ENCODE measurements around the gene ZNF488.

DNA sequence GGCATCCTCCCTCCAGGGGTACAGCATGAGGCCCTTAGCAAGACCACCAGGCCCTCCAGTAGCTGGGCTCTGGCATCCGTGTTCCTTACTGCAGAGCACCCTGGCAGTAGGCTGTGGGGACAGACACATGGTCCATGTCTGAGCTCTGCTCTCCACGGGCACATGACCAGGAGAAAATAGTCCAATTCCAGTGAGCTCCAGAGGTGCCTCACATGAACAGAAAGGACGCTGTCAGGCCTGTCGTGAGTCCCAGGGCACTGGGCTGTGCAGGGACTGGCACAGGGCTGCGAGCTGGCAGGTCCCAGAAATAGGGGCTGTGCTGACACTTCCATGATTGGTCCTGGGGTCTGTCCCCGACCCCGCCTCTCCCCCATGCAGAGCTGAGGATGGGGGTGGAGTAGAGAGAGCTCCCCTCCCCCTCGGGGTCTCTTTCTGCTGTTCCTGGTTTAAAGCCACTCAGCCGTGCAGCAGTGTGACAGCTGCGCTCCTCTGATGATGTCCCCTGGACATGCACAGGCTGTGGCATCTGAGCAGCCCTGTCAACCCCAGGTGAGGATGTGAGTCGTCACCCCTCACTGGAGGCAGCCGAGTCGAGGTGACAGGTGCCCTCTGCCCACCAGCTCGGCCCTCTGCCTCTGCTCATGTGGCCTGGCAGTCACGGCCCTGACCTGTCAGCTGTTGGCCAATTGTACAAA lies 25.2 kb upstream of the ZNF488 start:
- TF ChIP-seq, protein P1, sequence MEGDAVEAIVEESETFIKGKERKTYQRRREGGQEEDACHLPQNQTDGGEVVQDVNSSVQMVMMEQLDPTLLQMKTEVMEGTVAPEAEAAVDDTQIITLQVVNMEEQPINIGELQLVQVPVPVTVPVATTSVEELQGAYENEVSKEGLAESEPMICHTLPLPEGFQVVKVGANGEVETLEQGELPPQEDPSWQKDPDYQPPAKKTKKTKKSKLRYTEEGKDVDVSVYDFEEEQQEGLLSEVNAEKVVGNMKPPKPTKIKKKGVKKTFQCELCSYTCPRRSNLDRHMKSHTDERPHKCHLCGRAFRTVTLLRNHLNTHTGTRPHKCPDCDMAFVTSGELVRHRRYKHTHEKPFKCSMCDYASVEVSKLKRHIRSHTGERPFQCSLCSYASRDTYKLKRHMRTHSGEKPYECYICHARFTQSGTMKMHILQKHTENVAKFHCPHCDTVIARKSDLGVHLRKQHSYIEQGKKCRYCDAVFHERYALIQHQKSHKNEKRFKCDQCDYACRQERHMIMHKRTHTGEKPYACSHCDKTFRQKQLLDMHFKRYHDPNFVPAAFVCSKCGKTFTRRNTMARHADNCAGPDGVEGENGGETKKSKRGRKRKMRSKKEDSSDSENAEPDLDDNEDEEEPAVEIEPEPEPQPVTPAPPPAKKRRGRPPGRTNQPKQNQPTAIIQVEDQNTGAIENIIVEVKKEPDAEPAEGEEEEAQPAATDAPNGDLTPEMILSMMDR (IDR thresholded peaks at IDR 0.05): no peak
- no peak for TF ChIP-seq POLR2A (IDR thresholded peaks at IDR 0.05)

Measured in Peyer's patch (tissue), 4 donors.